ENCODE results near the gene CCS. TPM values are rescaled to one million over a fixed set of nuclear protein-coding genes. Genes with fewer than 3 reads are reported as not detected.

The CCS gene, protein sequence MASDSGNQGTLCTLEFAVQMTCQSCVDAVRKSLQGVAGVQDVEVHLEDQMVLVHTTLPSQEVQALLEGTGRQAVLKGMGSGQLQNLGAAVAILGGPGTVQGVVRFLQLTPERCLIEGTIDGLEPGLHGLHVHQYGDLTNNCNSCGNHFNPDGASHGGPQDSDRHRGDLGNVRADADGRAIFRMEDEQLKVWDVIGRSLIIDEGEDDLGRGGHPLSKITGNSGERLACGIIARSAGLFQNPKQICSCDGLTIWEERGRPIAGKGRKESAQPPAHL
- 51.4 and 62.0 TPM in 2 replicates for total RNA-seq (ENCODE audit: low replicate concordance)

GRCh38 chr11:66592457-66593302 lies at the start of gene CCS, which contains the start of gene CCDC87:
TSS of gene CCS (plus strand) at chr11:66593185. CDS start at chr11:66593262, 77 bp downstream.
TSS of gene CCDC87 (minus strand) at chr11:66593063. CDS start at chr11:66593015, 48 bp downstream.

DNA sequence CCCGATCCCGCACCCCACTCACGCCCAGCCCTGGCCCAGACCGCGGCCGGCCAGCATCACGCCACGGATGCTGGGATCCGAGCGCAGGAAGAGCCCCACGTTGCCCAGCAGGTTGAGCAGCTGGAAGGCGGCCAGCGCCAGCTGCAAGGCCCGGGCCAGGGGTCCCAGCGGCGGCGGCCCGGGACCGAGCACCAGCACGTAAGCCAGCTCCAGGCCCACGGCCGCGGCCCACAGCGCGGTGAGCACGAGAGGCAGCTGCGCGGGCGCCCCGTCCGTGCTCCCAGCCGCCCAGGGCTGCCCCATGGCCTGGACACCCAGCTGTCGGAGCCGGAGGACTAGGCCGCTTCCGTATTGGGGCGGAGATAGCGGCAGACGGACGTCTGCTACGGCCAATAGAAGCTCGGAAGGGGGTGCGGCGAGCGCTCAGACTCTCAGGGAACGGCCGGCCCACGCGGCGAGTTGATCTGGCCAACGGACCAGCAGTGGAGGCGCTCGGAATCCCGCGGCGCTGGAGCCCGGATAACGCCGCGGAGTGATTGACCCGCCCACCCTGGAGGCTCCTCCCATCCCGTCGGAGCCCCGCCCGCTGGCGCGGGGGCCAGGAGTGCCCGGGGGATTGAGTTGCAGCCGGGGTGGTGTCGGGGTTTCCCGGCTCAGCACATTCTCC lies 47.2 kb upstream of the CCS start, which contains the start of gene ZDHHC24:
TSS of gene ZDHHC24 (minus strand) at position 348 of the 667 bp plus-strand sequence. CDS start at position 303, 45 bp downstream.

DNA sequence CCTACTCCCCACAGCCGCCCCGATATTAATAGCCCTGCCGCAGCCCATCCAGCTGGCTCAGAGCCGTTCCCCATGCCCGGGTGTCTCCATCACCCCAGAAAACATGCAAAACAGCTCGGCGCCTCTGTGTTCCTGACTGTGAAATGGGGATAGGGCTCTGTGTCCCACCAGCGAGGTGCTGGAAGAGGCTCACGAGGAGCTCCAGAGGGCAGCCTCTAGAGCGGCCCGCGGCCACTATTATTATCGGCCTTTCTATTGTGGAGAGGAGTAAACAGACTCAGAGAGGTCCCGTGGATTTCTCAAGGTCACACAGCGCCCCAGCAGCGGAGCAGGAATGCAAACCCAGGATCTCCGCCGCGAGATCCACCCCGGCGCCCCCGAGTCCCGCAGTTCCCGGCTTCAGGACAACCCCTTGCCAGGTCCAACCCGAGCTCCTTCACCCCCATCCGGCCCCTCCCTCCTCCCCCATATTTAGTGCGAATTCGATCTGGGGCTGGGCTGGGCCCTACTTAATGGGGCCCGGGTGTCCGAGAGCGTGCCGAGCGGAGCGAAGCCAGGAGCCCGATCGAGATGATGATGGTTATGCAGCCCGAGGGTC lies 46.5 kb upstream of the CCS start, which contains the start of gene ACTN3:
TSS of gene ACTN3 (plus strand) at position 536 of the 598 bp plus-strand sequence. CDS start at position 571, 35 bp downstream.

DNA sequence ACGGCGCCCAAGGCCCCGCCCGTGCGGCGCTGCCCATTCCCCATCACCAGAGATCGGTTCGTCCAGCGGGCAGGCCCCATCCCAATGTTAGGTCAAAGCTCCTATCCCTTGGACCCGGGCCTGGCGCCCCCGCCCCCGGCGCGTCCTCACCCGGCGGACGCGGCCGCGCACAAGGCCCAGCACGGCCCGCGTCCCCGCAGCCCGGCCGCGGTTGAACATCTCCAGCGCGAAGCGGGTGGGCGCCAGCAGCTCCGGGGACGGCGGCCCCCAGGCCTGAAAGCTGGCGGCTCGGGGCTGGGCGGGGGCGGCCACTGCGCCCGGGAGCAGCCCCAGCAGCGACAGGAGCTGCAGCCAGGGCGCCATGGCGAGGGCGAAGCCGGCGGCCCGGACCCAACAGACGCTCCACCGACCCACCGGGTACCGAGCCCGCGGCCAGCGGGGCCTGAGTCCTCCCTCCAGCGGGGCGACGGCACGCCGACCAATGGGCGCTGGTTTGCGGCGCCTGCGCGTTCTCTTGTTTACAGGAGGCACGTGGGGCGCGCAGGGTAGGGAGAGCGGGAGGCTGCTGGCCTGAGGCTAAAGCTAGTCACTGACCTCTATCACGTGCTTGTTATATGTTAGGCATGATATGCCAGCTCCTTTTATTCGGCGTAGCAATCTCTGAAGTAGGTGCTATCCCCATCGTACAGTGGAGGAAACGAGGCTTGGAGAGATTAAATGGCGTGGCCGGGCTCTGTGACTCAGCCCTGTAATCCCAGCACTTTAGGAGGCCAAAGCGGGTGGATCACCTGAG lies 24.7 kb upstream of the CCS start, which contains the start of gene CTSF:
TSS of gene CTSF (minus strand) at position 483 of the 793 bp plus-strand sequence. CDS start at position 363, 120 bp downstream.

DNA sequence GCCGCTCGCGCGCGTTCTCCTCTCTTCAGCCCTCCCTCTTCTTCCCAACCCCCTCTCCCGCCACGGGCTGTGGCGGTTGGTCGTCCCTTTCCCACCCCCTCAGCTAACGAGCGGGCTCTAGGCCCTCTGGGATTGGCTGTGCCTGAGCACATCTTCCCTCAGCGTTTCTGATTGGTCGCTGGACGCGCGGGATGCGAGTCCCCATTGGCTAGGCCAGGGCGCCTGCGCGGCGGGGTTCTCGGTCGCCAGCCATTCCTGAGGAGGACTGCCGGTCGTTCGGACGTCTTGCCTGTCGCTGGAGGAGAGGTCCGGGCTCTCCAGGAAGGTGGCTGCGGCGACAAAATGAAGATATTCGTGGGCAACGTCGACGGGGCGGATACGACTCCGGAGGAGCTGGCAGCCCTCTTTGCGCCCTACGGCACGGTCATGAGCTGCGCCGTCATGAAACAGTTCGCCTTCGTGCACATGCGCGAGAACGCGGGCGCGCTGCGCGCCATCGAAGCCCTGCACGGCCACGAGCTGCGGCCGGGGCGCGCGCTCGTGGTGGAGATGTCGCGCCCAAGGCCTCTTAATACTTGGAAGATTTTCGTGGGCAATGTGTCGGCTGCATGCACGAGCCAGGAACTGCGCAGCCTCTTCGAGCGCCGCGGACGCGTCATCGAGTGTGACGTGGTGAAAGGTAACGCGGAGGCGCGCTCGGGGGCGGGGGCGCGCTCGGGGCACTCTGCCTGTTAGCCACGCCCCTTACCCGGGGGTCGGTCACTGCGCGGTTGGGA lies 23.6 kb downstream of the CCS start, which contains the start of gene RBM14:
TSS of gene RBM14 (plus strand) at position 252 of the 776 bp plus-strand sequence. CDS start at position 343, 91 bp downstream.

DNA sequence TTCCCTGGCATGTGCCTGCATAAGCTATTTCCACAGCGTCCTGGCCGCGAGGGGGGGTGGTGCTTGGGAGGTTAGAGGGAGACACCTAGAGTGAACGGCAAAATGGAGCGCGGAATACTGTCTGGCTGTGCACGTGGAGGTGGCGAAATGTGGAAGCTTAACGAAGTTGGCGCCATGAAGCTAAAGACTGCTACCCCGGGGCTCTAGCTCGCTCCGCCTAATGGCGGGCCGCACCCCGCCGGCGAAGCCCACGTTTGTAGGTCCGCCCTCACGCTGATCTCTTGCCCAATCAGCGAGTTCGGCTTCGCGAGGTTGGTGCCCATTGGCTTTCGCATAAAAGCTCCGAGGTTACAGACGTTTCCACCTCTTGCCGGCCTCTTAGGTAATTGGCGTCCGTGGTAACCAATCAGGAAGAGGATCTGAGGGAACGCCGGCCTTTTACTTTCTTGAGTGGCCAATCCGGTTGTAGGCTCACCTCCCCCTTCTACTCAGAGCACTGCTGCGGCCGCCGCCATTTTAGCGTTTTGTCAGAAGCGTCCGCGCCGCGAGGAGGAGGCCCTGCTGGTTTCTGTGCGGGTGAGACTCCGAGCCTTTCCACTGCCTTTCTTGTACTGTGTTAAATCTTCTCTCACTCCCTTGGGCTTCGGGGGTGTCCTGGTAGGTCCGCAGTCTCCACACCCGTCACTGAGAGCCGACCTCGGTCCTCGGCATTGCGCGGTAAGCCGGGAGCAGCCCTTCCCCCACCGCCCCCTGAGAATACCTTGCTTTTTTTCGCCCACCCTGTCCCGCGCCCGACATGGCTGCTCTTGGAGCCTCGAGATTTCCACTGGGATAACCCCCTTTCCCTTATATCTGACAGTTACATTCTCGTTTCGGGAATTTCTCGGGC lies 45.4 kb downstream of the CCS start, which contains the start of gene RBM4:
TSS of gene RBM4 (plus strand) at position 527 of the 889 bp plus-strand sequence. CDS start 1,009 bp downstream, outside the sequence.

Other genes with a start within 250 kb of the CCS start
- 45.7 and 53.4 TPM in 2 replicates for gene BRMS1, start 248.1 kb upstream of the CCS start, total RNA-seq (ENCODE audit: low replicate concordance)
- gene B4GAT1, start 245.6 kb upstream of the CCS start, total RNA-seq (ENCODE audit: low replicate concordance) = 23.0 and 36.9 TPM in 2 replicates
- gene SLC29A2, start 221.4 kb upstream of the CCS start, total RNA-seq (ENCODE audit: low replicate concordance) = 0.08 TPM in 1 of 2 replicates, not detected in the other
- not detected in 2 replicates for gene NPAS4, start 172.2 kb upstream of the CCS start, total RNA-seq (ENCODE audit: low replicate concordance)
- gene MRPL11, start 154.3 kb upstream of the CCS start, total RNA-seq (ENCODE audit: low replicate concordance) = 20.7 and 38.6 TPM in 2 replicates
- 8.8 and 20.0 TPM in 2 replicates for gene PELI3, start 126.3 kb upstream of the CCS start, total RNA-seq (ENCODE audit: low replicate concordance)
- gene DPP3, start 112.8 kb upstream of the CCS start, total RNA-seq (ENCODE audit: low replicate concordance) = 28.5 and 67.1 TPM in 2 replicates
- 18.4 and 27.6 TPM in 2 replicates for gene BBS1, start 82.5 kb upstream of the CCS start, total RNA-seq (ENCODE audit: low replicate concordance)
- 6.8 and 9.9 TPM in 2 replicates for gene ZDHHC24, start 47.1 kb upstream of the CCS start, total RNA-seq (ENCODE audit: low replicate concordance)
- under 0.01 and 0.12 TPM in 2 replicates for gene ACTN3, start 46.3 kb upstream of the CCS start, total RNA-seq (ENCODE audit: low replicate concordance)
- 11.3 and 50.3 TPM in 2 replicates for gene CTSF, start 24.6 kb upstream of the CCS start, total RNA-seq (ENCODE audit: low replicate concordance)
- gene CCDC87, start 122 bp upstream of the CCS start, total RNA-seq (ENCODE audit: low replicate concordance) = 0.12 and 0.15 TPM in 2 replicates
- 18.3 and 25.0 TPM in 2 replicates for gene RBM14, start 23.4 kb downstream of the CCS start, total RNA-seq (ENCODE audit: low replicate concordance)
- gene RBM4, start 45.5 kb downstream of the CCS start, total RNA-seq (ENCODE audit: low replicate concordance) = 127 and 133 TPM in 2 replicates
- gene RBM4B, start 84.7 kb downstream of the CCS start, total RNA-seq (ENCODE audit: low replicate concordance) = 19.8 and 35.5 TPM in 2 replicates
- 0.94 and 9.2 TPM in 2 replicates for gene SPTBN2, start 136.0 kb downstream of the CCS start, total RNA-seq (ENCODE audit: low replicate concordance)